ENCODE data around the gene GBA2.

The GBA2 gene

DNA sequence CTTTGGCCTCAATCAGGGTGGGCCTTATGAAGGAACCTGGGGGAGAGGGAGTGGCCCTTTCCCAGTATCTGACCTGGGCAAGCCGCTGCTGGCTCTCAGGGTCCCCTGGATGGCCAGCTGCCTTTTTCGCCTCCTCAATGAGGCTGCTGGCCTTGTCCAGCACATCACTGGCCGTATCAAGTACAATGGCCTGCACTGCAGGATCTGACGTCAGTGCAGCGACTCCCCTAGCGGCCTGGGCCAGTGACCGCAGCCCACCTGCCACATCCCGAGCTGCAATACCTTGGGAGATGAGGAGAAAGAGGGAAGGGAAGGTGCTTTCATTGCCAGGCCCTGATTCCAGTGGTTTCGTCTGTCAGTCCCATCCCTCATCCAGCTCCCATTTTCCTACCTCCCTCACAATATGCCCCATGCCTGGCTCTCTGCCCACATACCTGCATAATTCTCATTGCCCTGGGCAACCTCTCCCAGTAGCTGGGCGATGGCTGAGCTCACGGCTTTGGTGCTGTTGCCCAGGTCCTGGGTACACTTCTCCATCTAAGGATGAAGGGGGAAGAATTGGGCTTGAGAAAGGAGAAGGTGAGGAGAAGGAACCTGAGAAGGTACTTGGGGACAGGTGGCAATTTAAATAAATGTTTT lies 36.1 kb downstream of the GBA2 start:
- no peaks in the 10 kb centered on the region for H3K4me1 ChIP-seq (ENCODE audit: control insufficient read depth in 1 of 2, insufficient read depth in 2 of 2, low read length in 2 of 2)
- no peaks in the 10 kb centered on the region for H3K9me3 ChIP-seq (ENCODE audit: control insufficient read depth in 1 of 2, low read length in 2 of 2)
- no peak overlapping the region for H3K9ac ChIP-seq (ENCODE audit: low read depth in 1 of 2, low read length in 2 of 2)
- H3K4me3 ChIP-seq (ENCODE audit: low read depth in 1 of 2, low read length in 2 of 2) = no peak overlapping the region
- H3K27ac ChIP-seq (ENCODE audit: low read depth, low read length) = no peak overlapping the region
- no peaks in the 10 kb centered on the region for H3K27me3 ChIP-seq (ENCODE audit: control insufficient read depth in 1 of 2, insufficient read depth in 2 of 2, low read length in 2 of 2)
- peaks cover 71 to 95% of the 10 kb centered on the region in 2 donors for H3K36me3 ChIP-seq (ENCODE audit: control insufficient read depth in 1 of 2, insufficient read depth in 2 of 2, low read length in 2 of 2)

DNA sequence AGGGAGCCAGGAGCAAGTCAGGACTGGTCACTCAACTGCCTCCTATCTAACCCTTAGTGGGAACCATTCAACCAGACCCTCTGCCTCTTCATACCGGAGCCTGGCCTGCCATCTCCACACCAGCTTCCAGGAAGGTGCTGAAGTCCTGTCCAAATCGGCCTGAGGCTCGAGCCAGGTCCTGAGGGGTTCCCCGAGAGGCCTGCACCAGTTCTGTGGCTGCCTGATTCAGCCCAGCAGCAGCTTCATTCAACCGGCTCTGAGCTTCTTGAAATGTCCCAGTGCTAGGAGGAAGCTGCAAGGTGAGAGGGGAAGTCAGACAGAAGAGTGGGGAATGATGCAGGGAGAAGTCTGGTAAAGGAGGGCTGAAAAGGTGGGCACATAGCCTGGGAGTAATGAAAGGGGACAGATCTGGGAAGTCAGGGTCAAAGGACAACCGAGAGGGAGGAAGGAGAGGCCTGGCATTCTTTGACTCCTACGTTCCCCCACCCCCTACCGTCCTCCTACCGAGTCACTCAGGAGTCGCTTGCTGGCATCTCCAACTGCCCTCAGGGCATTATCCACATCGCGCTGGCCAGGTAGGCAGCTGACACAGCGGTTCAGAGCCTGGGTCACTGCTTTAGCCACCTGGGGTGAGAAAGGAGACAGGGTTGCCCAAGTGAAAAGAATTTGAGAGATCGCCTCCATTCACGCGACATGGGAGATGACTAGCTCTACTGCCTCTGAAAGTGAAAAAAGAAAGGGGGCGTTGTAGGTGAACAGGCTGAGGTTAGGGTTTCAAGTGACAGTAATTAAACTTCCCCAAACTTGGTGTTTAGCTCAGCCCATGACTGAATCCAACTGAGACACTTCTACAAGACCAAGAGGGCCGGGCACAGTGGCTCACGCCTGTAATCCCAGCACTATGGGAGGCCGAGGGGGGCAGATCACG lies 37.3 kb downstream of the GBA2 start:
- H3K9ac ChIP-seq (ENCODE audit: low read depth in 1 of 2, low read length in 2 of 2) = no peak overlapping the region
- H3K27ac ChIP-seq (ENCODE audit: low read depth, low read length) = no peak overlapping the region
- no peaks in the 10 kb centered on the region for H3K27me3 ChIP-seq (ENCODE audit: control insufficient read depth in 1 of 2, insufficient read depth in 2 of 2, low read length in 2 of 2)
- no peaks in the 10 kb centered on the region for H3K4me1 ChIP-seq (ENCODE audit: control insufficient read depth in 1 of 2, insufficient read depth in 2 of 2, low read length in 2 of 2)
- H3K36me3 ChIP-seq (ENCODE audit: control insufficient read depth in 1 of 2, insufficient read depth in 2 of 2, low read length in 2 of 2) = peaks cover 71 to 95% of the 10 kb centered on the region in 2 donors
- H3K9me3 ChIP-seq (ENCODE audit: control insufficient read depth in 1 of 2, low read length in 2 of 2) = no peaks in the 10 kb centered on the region
- H3K4me3 ChIP-seq (ENCODE audit: low read depth in 1 of 2, low read length in 2 of 2) = no peak overlapping the region

DNA sequence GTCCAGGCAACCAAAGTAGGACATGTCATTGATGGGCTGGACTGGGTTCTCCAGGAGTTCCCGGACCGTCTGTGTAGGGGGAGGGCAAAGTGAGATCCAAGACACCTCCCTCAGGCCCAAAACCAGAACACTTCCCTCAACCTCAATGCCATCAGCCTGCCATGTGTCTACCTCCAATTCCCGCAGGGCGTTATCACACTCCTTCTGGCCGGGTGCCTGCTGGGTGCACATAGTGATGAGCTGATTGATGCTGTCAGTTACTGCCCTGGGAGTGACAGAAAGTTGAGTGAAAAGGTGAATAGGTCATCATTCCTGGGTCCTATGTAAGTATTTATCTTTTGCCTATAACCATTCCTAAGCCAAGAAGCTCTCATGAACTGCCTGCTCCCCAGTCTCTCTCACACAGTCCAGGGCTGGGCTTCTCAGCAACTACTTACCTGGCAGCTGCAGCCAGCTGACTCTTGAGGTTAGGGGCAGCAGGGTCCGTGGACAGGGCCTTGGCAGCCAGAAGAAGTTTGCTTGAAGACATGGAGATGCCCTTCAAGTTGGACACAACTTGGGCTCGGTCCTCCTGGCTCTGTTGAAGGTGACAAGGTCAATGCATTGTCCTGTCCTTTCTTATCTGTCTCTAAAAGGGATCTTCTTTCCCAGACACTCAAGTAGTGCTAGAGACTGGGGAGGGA lies 38.1 kb downstream of the GBA2 start:
- no peaks in the 10 kb centered on the region for H3K4me1 ChIP-seq (ENCODE audit: control insufficient read depth in 1 of 2, insufficient read depth in 2 of 2, low read length in 2 of 2)
- no peak overlapping the region for H3K4me3 ChIP-seq (ENCODE audit: low read depth in 1 of 2, low read length in 2 of 2)
- no peaks in the 10 kb centered on the region for H3K27me3 ChIP-seq (ENCODE audit: control insufficient read depth in 1 of 2, insufficient read depth in 2 of 2, low read length in 2 of 2)
- H3K36me3 ChIP-seq (ENCODE audit: control insufficient read depth in 1 of 2, insufficient read depth in 2 of 2, low read length in 2 of 2) = peaks cover 73 to 95% of the 10 kb centered on the region in 2 donors
- no peak overlapping the region for H3K27ac ChIP-seq (ENCODE audit: low read depth, low read length)
- H3K9ac ChIP-seq (ENCODE audit: low read depth in 1 of 2, low read length in 2 of 2) = no peak overlapping the region
- H3K9me3 ChIP-seq (ENCODE audit: control insufficient read depth in 1 of 2, low read length in 2 of 2) = no peaks in the 10 kb centered on the region

- Histone ChIP-seq H3K9ac (ENCODE audit: low read depth in 1 of 2, low read length in 2 of 2) (no peak overlapping the region), H3K4me3 (ENCODE audit: low read depth in 1 of 2, low read length in 2 of 2) (no peak overlapping the region), H3K4me1 (ENCODE audit: control insufficient read depth in 1 of 2, insufficient read depth in 2 of 2, low read length in 2 of 2) (no peaks in the 10 kb centered on the region), H3K9me3 (ENCODE audit: control insufficient read depth in 1 of 2, low read length in 2 of 2) (no peaks in the 10 kb centered on the region), H3K27me3 (ENCODE audit: control insufficient read depth in 1 of 2, insufficient read depth in 2 of 2, low read length in 2 of 2) (no peaks in the 10 kb centered on the region), H3K27ac (ENCODE audit: low read depth, low read length) (no peak overlapping the region), H3K36me3 (ENCODE audit: control insufficient read depth in 1 of 2, insufficient read depth in 2 of 2, low read length in 2 of 2) (peaks cover 80 to 96% of the 10 kb centered on the region in 2 donors)
These were observed 40.9 kb downstream of the GBA2 start for GRCh38 chr9:35708146-35708545.

- Histone ChIP-seq H3K4me3 (ENCODE audit: low read depth in 1 of 2, low read length in 2 of 2) (no peak overlapping the region), H3K9me3 (ENCODE audit: control insufficient read depth in 1 of 2, low read length in 2 of 2) (no peaks in the 10 kb centered on the region), H3K27ac (ENCODE audit: low read depth, low read length) (no peak overlapping the region), H3K9ac (ENCODE audit: low read depth in 1 of 2, low read length in 2 of 2) (no peak overlapping the region), H3K36me3 (ENCODE audit: control insufficient read depth in 1 of 2, insufficient read depth in 2 of 2, low read length in 2 of 2) (peaks cover 79 to 96% of the 10 kb centered on the region in 2 donors), H3K27me3 (ENCODE audit: control insufficient read depth in 1 of 2, insufficient read depth in 2 of 2, low read length in 2 of 2) (no peaks in the 10 kb centered on the region), H3K4me1 (ENCODE audit: control insufficient read depth in 1 of 2, insufficient read depth in 2 of 2, low read length in 2 of 2) (no peaks in the 10 kb centered on the region)
These were observed 42.1 kb downstream of the GBA2 start for GRCh38 chr9:35706951-35707350.

GRCh38 chr9:35705836-35706430 lies 43.1 kb downstream of the GBA2 start:
- no peaks in the 10 kb centered on the region for H3K4me1 ChIP-seq (ENCODE audit: control insufficient read depth in 1 of 2, insufficient read depth in 2 of 2, low read length in 2 of 2)
- peaks cover 77 to 96% of the 10 kb centered on the region in 2 donors for H3K36me3 ChIP-seq (ENCODE audit: control insufficient read depth in 1 of 2, insufficient read depth in 2 of 2, low read length in 2 of 2)
- H3K27ac ChIP-seq (ENCODE audit: low read depth, low read length) = no peak overlapping the region
- H3K4me3 ChIP-seq (ENCODE audit: low read depth in 1 of 2, low read length in 2 of 2) = no peak overlapping the region
- no peaks in the 10 kb centered on the region for H3K9me3 ChIP-seq (ENCODE audit: control insufficient read depth in 1 of 2, low read length in 2 of 2)
- H3K27me3 ChIP-seq (ENCODE audit: control insufficient read depth in 1 of 2, insufficient read depth in 2 of 2, low read length in 2 of 2) = no peaks in the 10 kb centered on the region
- no peak overlapping the region for H3K9ac ChIP-seq (ENCODE audit: low read depth in 1 of 2, low read length in 2 of 2)

DNA sequence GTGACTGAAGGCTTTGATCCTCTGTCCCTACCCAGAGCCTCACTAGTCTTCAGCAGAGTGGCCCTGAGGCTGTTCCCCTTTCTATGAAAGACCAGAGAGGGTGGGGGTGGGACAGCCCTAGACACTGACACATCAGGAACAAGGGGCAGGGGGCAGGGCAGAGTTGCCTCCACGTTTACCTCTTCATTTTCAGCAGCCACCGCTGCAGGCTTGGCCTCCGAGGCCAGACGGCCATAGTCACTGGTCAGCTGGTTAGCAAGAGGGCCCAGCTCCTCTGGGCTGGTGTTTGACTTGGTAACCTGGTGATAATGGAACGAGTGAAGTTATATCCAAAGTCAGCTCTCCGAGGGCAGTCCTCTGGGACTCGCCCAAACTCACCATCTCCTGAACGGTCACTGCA lies 43.7 kb downstream of the GBA2 start:
- H3K27ac ChIP-seq (ENCODE audit: low read depth, low read length) = no peak overlapping the region
- H3K4me1 ChIP-seq (ENCODE audit: control insufficient read depth in 1 of 2, insufficient read depth in 2 of 2, low read length in 2 of 2) = no peaks in the 10 kb centered on the region
- no peaks in the 10 kb centered on the region for H3K9me3 ChIP-seq (ENCODE audit: control insufficient read depth in 1 of 2, low read length in 2 of 2)
- no peak overlapping the region for H3K4me3 ChIP-seq (ENCODE audit: low read depth in 1 of 2, low read length in 2 of 2)
- H3K27me3 ChIP-seq (ENCODE audit: control insufficient read depth in 1 of 2, insufficient read depth in 2 of 2, low read length in 2 of 2) = no peaks in the 10 kb centered on the region
- H3K9ac ChIP-seq (ENCODE audit: low read depth in 1 of 2, low read length in 2 of 2) = no peak overlapping the region
- H3K36me3 ChIP-seq (ENCODE audit: control insufficient read depth in 1 of 2, insufficient read depth in 2 of 2, low read length in 2 of 2) = peaks cover 77 to 96% of the 10 kb centered on the region in 2 donors

- no peak overlapping the region for H3K9ac ChIP-seq (ENCODE audit: low read depth in 1 of 2, low read length in 2 of 2)
- H3K27me3 ChIP-seq (ENCODE audit: control insufficient read depth in 1 of 2, insufficient read depth in 2 of 2, low read length in 2 of 2) = no peaks in the 10 kb centered on the region
- no peaks in the 10 kb centered on the region for H3K4me1 ChIP-seq (ENCODE audit: control insufficient read depth in 1 of 2, insufficient read depth in 2 of 2, low read length in 2 of 2)
- no peak overlapping the region for H3K4me3 ChIP-seq (ENCODE audit: low read depth in 1 of 2, low read length in 2 of 2)
- H3K27ac ChIP-seq (ENCODE audit: low read depth, low read length) = no peak overlapping the region
- H3K36me3 ChIP-seq (ENCODE audit: control insufficient read depth in 1 of 2, insufficient read depth in 2 of 2, low read length in 2 of 2) = peaks cover 87 to 100% of the 10 kb centered on the region in 2 donors
- H3K9me3 ChIP-seq (ENCODE audit: control insufficient read depth in 1 of 2, low read length in 2 of 2) = no peaks in the 10 kb centered on the region
These were observed 44.9 kb downstream of the GBA2 start for GRCh38 chr9:35703906-35704672.

GRCh38 chr9:35702696-35703095 lies 46.3 kb downstream of the GBA2 start:
- Histone ChIP-seq H3K27me3 (ENCODE audit: control insufficient read depth in 1 of 2, insufficient read depth in 2 of 2, low read length in 2 of 2) (no peaks in the 10 kb centered on the region), H3K9me3 (ENCODE audit: control insufficient read depth in 1 of 2, low read length in 2 of 2) (no peaks in the 10 kb centered on the region), H3K4me1 (ENCODE audit: control insufficient read depth in 1 of 2, insufficient read depth in 2 of 2, low read length in 2 of 2) (no peaks in the 10 kb centered on the region), H3K4me3 (ENCODE audit: low read depth in 1 of 2, low read length in 2 of 2) (no peak overlapping the region), H3K9ac (ENCODE audit: low read depth in 1 of 2, low read length in 2 of 2) (no peak overlapping the region), H3K36me3 (ENCODE audit: control insufficient read depth in 1 of 2, insufficient read depth in 2 of 2, low read length in 2 of 2) (peaks cover 93 to 100% of the 10 kb centered on the region in 2 donors), H3K27ac (ENCODE audit: low read depth, low read length) (no peak overlapping the region)
